HG02938 (cell line): ENCODE data around the gene TXK.

Experiments
- ATAC-seq: cut with Tn5 transposase; IDR thresholded peaks from one replicate; pipeline ENCODE4 v1.9.1; 2021; ENCODE audit warnings: mild to moderate bottlenecking, moderate library complexity; ENCODE audit not compliant: unreplicated experiment

Gene TXK

GRCh38 chr4:48138511-48138910 lies 4.5 kb upstream of the TXK start:
- no peak for ATAC-seq

- no peak for ATAC-seq
These were observed 3.8 kb upstream of the TXK start for GRCh38 chr4:48137846-48138245.

GRCh38 chr4:48133669-48134068 lies 381 bp downstream of the TXK start:
- no peak for ATAC-seq

- no peak for ATAC-seq
These were observed 2.3 kb downstream of the TXK start for GRCh38 chr4:48131736-48132135.

GRCh38 chr4:48130100-48130499 lies 4.0 kb downstream of the TXK start:
- ATAC-seq, result no peak

- no peak for ATAC-seq
These were observed 4.6 kb downstream of the TXK start for GRCh38 chr4:48129307-48130014.

GRCh38 chr4:48127682-48128404 lies 6.2 kb downstream of the TXK start:
- peak; percentile 92 for ATAC-seq

GRCh38 chr4:48127231-48127630 lies 6.8 kb downstream of the TXK start:
- ATAC-seq, result no peak

GRCh38 chr4:48126621-48127020 lies 7.4 kb downstream of the TXK start:
- no peak for ATAC-seq

- ATAC-seq, result no peak
These were observed 9.2 kb downstream of the TXK start for GRCh38 chr4:48124870-48125269.

- no peak for ATAC-seq
These were observed 11.3 kb downstream of the TXK start for GRCh38 chr4:48122756-48123155.

- ATAC-seq, result no peak
These were observed 12.9 kb downstream of the TXK start for GRCh38 chr4:48121180-48121579.

- ATAC-seq, result no peak
These were observed 13.9 kb downstream of the TXK start for GRCh38 chr4:48120132-48120531.

GRCh38 chr4:48119646-48120045 lies 14.4 kb downstream of the TXK start:
- no peak for ATAC-seq

GRCh38 chr4:48118081-48118480 lies 16.0 kb downstream of the TXK start:
- no peak for ATAC-seq

- no peak for ATAC-seq
These were observed 17.5 kb downstream of the TXK start for GRCh38 chr4:48116582-48116981.

GRCh38 chr4:48114412-48114811 lies 19.6 kb downstream of the TXK start:
- ATAC-seq, result no peak

- ATAC-seq, result no peak
These were observed 21.9 kb downstream of the TXK start for GRCh38 chr4:48112017-48112667.

- ATAC-seq, result no peak
These were observed 23.5 kb downstream of the TXK start for GRCh38 chr4:48110452-48110978.

- peak; percentile 83 for ATAC-seq
These were observed 24.4 kb downstream of the TXK start for GRCh38 chr4:48109413-48110263.
